22Rv1 (cell line): ENCODE measurements around the gene MAGIX.
"Not testable (repeated sequence)": the region's sequence is repeated elsewhere in the genome, so short reads cannot be mapped to it uniquely, and the experiment has no call there.

Experiments used
- CTCF ChIP-seq: fragments of 450-650 bp; IDR thresholded peaks from 2 replicates; pipeline ENCODE4 v1.5.1; 2017; ENCODE audit warnings: mild to moderate bottlenecking
- ZFX ChIP-seq: fragments of 450-650 bp; IDR thresholded peaks from 2 replicates; pipeline ENCODE4 v1.6.1; 2017; ENCODE audit warnings: antibody characterized with exemption, borderline replicate concordance

GRCh38 chrX:49143154-49143553 lies 19.4 kb upstream of the MAGIX start:
- TF ChIP-seq CTCF, ZFX: not testable (repeated sequence)
